ENCODE data around the gene GLYATL1.

GRCh38 chr11:58924230-58924629 is 15.1 kb upstream of the GLYATL1 start:
- no peak for TF ChIP-seq CTCF (IDR thresholded peaks at IDR 0.05)
- TF ChIP-seq EP300 (IDR thresholded peaks at IDR 0.05) = no peak
- no peak for TF ChIP-seq POLR2A (IDR thresholded peaks at IDR 0.05)
